ENCODE data around the gene CENPM.

GRCh38 chr22:41952713-41953112, 5.8 kb upstream of the CENPM start:
- TF ChIP-seq ZNF274 (IDR thresholded peaks at IDR 0.05; ENCODE audit: low read depth, low read length): no peak
- TF ChIP-seq YY1 (IDR thresholded peaks at IDR 0.05; ENCODE audit: insufficient read depth, insufficient read length): no peak
- no peak for TF ChIP-seq SUZ12 (IDR thresholded peaks at IDR 0.05; ENCODE audit: extremely low read depth, insufficient read depth, insufficient read length)
